GM11168 (cell line): Measurements from ENCODE around the gene PALM.

Source experiments
- in situ Hi-C: fragments of 300-500 bp; cut with MboI; formaldehyde crosslinking; loops from one replicate; pipeline ENCODE4 v1.12.0; 2022; ENCODE audit warnings: low sequenced_read_pairs; ENCODE audit not compliant: unreplicated experiment

The PALM gene

DNA sequence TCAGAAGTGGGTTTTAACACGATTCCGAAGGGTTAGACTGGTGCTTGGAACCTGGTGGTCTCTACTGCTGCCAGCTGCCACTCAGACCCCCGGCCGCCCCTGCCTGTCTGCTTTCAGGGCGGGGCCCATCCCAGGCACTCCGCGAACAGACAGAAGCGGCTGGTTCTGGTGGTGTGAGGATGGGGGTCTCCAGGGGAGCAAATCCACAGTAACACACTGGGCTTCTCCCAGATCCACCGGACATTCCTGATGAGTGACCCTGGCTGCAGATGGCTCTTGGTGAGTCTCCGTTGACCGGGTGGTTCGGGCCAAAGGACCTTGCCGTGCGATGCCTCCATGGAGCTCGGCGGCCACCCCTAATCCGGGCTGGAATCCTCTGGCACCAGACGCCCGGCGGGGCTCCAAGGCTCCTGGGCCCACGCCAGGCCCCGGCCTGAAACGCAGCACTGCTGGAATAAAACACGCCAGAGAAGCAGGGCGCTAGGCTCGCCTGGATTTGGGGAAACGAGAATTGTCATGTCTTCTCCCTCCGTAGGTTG, 86.4 kb downstream of the PALM start:
- in situ Hi-C loops, result no loop called here

GRCh38 chr19:795691-796581, 87.2 kb downstream of the PALM start:
- in situ Hi-C loops, result no loop called here

- in situ Hi-C loops, result no loop called here
These were observed 88.2 kb downstream of the PALM start, which contains the start of gene PTBP1 for GRCh38 chr19:796692-797527. Gene PTBP1, plus strand, starts transcription at chr19:797452. Its CDS starts 46 bp downstream, at chr19:797498.
